Sigmoid colon (tissue), 4 donors: ENCODE results near the gene CNKSR3.

ENCODE experiments used
- EP300 ChIP-seq, 4 donors: sonication (generic); formaldehyde crosslinking; IDR thresholded peaks; one replicate each; pipeline ENCODE4 v1.6.1; 2017; ENCODE audit warnings: antibody characterized with exemption in 4 of 4
- POLR2A ChIP-seq, 2 donors: fragments of 450-650 bp; IDR thresholded peaks; one replicate each; pipeline ENCODE4 v1.6.1; 2016; ENCODE audit warnings: antibody characterized with exemption in 2 of 2, mild to moderate bottlenecking in 2 of 2, moderate library complexity in 2 of 2

GRCh38 chr6:154367839-154368695 is 142.4 kb downstream of the CNKSR3 start:
- TF ChIP-seq EP300 (IDR thresholded peaks at IDR 0.05) = no peak
- no peak for TF ChIP-seq POLR2A (IDR thresholded peaks at IDR 0.05)
